CD8-positive, alpha-beta memory T cell (primary cell): ENCODE measurements around the gene RD3L. TPM values are rescaled to one million over a fixed set of nuclear protein-coding genes. Genes with fewer than 3 reads are reported as not detected.

Experiments used
- CTCF ChIA-PET: fragments of 350-600 bp; sonication (Branson Sonifier 250); formaldehyde crosslinking; loops from one replicate; lab custom pipeline; 2021; ENCODE audit warnings: antibody characterized with exemption; lab: Charles Lee
- POLR2A ChIA-PET: fragments of 350-600 bp; sonication (Branson Sonifier 250); formaldehyde crosslinking; loops from one replicate; lab custom pipeline; 2021; ENCODE audit warnings: antibody characterized with exemption; lab: Charles Lee
- DNase-seq, 5 donors: peaks; one replicate each; pipeline versions ENCODE4 v3.0.0 to v3.0.0-alpha.2; 2020 to 2022; ENCODE audit warnings: mixed read lengths in 1 of 5
- H3K27ac ChIP-seq: one replicate; pipeline ENCODE4 v1.7.0; 2013; ENCODE audit warnings: low read depth, mild to moderate bottlenecking, low read length, moderate library complexity
- H3K27me3 ChIP-seq: 2 replicates; pipeline ENCODE4 v1.7.0; 2013; ENCODE audit warnings: low read length, mild to moderate bottlenecking; ENCODE audit not compliant: insufficient read depth, poor library complexity, severe bottlenecking
- H3K36me3 ChIP-seq: 2 replicates; pipeline ENCODE4 v1.7.0; 2013; ENCODE audit warnings: mild to moderate bottlenecking, low read length, moderate library complexity; ENCODE audit not compliant: insufficient read depth
- H3K4me1 ChIP-seq: 2 replicates; pipeline ENCODE4 v1.7.0; 2013; ENCODE audit warnings: mild to moderate bottlenecking, low read length, moderate library complexity; ENCODE audit not compliant: insufficient read depth
- H3K4me3 ChIP-seq: 2 replicates; pipeline ENCODE4 v1.7.0; 2013; ENCODE audit warnings: mild to moderate bottlenecking, low read length
- H3K9me3 ChIP-seq: 2 replicates; pipeline ENCODE4 v1.7.0; 2013; ENCODE audit warnings: mild to moderate bottlenecking, low read length
- H3K27ac Mint-ChIP-seq, 8 donors: one replicate each; pipeline ENCODE4 v1.8.0; 2020 to 2021; ENCODE audit warnings: mixed read lengths in 8 of 8, mild to moderate bottlenecking in 6 of 8, inconsistent platforms in 3 of 8, moderate library complexity in 3 of 8
- H3K27me3 Mint-ChIP-seq, 2 donors: one replicate each; pipeline ENCODE4 v1.8.0; 2020 to 2021; ENCODE audit warnings: mixed read lengths in 2 of 2, mild to moderate bottlenecking in 1 of 2, moderate library complexity in 1 of 2
- H3K36me3 Mint-ChIP-seq, 3 donors: one replicate each; pipeline ENCODE4 v1.8.0; 2020 to 2021; ENCODE audit warnings: mixed read lengths in 3 of 3, inconsistent platforms in 1 of 3, mild to moderate bottlenecking in 1 of 3
- H3K4me1 Mint-ChIP-seq, 3 donors: one replicate each; pipeline ENCODE4 v1.8.0; 2020 to 2021; ENCODE audit warnings: mixed read lengths in 3 of 3, inconsistent platforms in 1 of 3, mild to moderate bottlenecking in 1 of 3
- H3K4me3 Mint-ChIP-seq, 7 donors: one replicate each; pipeline ENCODE4 v1.8.0; 2020 to 2021; ENCODE audit warnings: mixed read lengths in 7 of 7, mild to moderate bottlenecking in 6 of 7, moderate library complexity in 4 of 7, inconsistent platforms in 2 of 7
- H3K9me3 Mint-ChIP-seq, 5 donors: one replicate each; pipeline ENCODE4 v1.8.0; 2020 to 2022; ENCODE audit warnings: mixed read lengths in 5 of 5, mild to moderate bottlenecking in 3 of 5, moderate library complexity in 2 of 5, inconsistent platforms in 1 of 5
- polyA plus RNA-seq: library from polyadenylated mRNA; unstranded; fragments of 300-500 nt; fragmentation: Illumina TruSeq; gene quantifications from one replicate; pipeline ENCODE4 v1.2.3, GENCODE V29; 2021
- total RNA-seq, 2 experiments: library from RNA; stranded (reverse); gene quantifications; one replicate each; pipeline ENCODE4 v1.2.3, GENCODE V29; 2021

RD3L gene
- total and polyA plus RNA-seq, 3 experiments from 2014 or later: not detected

- Mint-ChIP-seq H3K27me3 (peaks cover 6 to 10% of the 10 kb centered on the region in 2 donors), H3K36me3 (peaks cover 0 to 2% (median 0%) of the 10 kb centered on the region in 3 donors)
- POLR2A ChIA-PET: no interaction called here
These were observed 7.2 kb downstream of the RD3L start for GRCh38 chr14:103935102-103935501.

DNA sequence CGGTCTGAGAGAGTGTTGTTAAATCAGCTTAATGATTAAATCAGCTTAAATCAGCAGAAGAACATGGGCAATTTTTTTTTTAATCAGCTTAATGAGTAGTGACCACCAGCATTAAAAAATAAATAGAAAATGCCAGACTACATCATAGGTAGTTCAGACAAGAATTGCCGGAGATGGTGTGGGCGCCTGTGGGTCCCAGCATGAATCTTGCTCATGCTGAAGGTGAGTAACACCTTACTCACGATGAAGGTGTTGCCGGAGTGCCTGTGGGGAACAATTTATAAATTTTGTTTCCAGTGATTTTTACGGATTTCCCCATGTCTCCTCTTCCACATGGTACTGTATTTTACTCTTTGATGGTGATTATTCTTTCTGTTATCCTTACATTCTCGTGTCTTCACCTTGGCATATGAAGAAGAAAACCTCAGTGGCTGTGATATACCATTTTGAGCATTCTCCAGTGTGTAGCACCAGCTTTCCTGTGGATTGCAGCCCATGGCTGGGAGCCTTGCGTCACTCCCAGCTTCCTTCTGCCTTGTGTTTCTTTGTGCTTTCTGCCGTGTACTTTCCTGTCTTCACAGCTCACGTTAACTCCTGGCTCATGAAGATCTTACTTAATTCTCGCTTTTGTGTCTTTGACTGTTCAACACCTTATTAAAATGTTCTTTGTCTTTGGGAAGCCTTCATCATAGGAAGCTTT is 9.4 kb downstream of the RD3L start:
- no peak overlapping the region for H3K4me3 Mint-ChIP-seq
- ChIA-PET POLR2A (no interaction called here), CTCF (no interaction called here)
- DNase-seq: no peak
- H3K27me3 Mint-ChIP-seq: peaks cover 0 to 7% of the 10 kb centered on the region in 2 donors
- Histone ChIP-seq H3K27ac (no peak overlapping the region), H3K4me3 (no peak overlapping the region), H3K27me3 (no peaks in the 10 kb centered on the region), H3K4me1 (no peaks in the 10 kb centered on the region), H3K36me3 (no peaks in the 10 kb centered on the region), H3K9me3 (no peaks in the 10 kb centered on the region)
- no peak overlapping the region for H3K27ac Mint-ChIP-seq
- no peaks in the 10 kb centered on the region for H3K9me3 Mint-ChIP-seq
- H3K36me3 Mint-ChIP-seq: peaks cover 0 to 2% (median 0%) of the 10 kb centered on the region in 3 donors
- H3K4me1 Mint-ChIP-seq: no peaks in the 10 kb centered on the region

More at GRCh38 chr14:103935102-103935501, 7.2 kb downstream of the RD3L start:
- Histone ChIP-seq H3K27ac (no peak overlapping the region), H3K27me3 (no peaks in the 10 kb centered on the region), H3K4me3 (no peak overlapping the region), H3K36me3 (no peaks in the 10 kb centered on the region), H3K9me3 (no peaks in the 10 kb centered on the region), H3K4me1 (no peaks in the 10 kb centered on the region)
- Mint-ChIP-seq H3K27ac (peak overlapping the region in 1 of 8 donors; percentile 7), H3K9me3 (no peaks in the 10 kb centered on the region), H3K4me3 (no peak overlapping the region), H3K4me1 (no peaks in the 10 kb centered on the region)
- DNase-seq: no peak
- CTCF ChIA-PET: no interaction called here

DNA sequence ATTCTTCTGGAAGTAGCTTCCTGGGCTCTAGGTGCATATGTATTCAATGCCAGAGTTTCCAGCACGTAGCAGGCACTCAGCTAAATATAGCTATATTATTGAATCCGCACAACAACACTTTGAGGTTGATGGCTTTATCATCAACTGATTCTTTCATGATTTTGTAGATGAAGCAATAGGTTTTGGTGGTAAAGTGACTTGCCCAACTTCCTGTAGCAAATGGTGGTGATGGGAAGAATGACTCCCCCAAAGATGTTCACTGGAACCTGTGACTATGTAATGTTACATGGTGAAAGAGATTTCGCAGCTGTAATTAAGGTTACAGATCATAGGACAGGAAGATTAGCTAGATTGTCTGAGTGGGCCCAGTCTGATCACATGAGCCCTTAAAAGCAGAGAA is 10.9 kb downstream of the RD3L start:
- Histone ChIP-seq H3K4me3 (no peak overlapping the region), H3K9me3 (no peaks in the 10 kb centered on the region), H3K36me3 (no peaks in the 10 kb centered on the region), H3K27me3 (no peaks in the 10 kb centered on the region), H3K4me1 (no peaks in the 10 kb centered on the region), H3K27ac (no peak overlapping the region)
- H3K9me3 Mint-ChIP-seq: no peaks in the 10 kb centered on the region
- POLR2A ChIA-PET: no interaction called here
- H3K36me3 Mint-ChIP-seq: peaks cover 0 to 2% (median 0%) of the 10 kb centered on the region in 3 donors
- no peak overlapping the region for H3K27ac Mint-ChIP-seq
- no peak for DNase-seq
- CTCF ChIA-PET: interaction anchor here (1.6 kb wide), 1 partner anchor 10 kb away, joined by 8 read pairs; a partner anchor contains a TSS
- H3K27me3 Mint-ChIP-seq: peaks cover 0 to 9% of the 10 kb centered on the region in 2 donors
- no peak overlapping the region for H3K4me3 Mint-ChIP-seq
- no peaks in the 10 kb centered on the region for H3K4me1 Mint-ChIP-seq

DNA sequence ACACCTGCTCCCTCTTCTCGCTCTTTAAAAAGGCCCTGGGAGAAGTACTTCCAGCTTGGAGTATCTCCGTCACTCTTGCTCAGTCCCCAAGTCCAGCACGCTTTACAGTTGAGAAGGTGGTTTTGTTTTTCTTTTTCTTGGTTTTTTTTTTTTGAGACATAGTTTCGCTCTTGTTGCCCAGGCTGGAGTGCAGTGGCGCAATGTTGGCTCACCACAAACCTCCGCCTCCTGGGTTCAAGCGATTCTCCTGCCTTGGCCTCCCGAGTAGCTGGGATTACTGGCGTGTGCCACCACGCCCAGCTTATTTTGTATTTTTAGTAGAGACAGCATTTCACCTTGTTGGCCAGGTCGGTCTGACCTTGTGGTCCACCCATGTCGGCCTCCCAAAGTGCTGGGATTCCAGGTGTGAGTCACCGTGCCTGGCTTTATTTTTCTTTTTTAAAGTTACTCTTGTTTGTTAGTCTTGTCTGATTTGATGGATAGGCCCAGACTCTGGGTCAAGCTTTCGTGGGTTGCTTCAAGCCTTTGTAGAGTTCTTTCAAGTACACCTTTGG is 12.2 kb downstream of the RD3L start:
- H3K27ac Mint-ChIP-seq: no peak overlapping the region
- no peaks in the 10 kb centered on the region for H3K36me3 ChIP-seq
- CTCF ChIA-PET: no interaction called here
- H3K36me3 Mint-ChIP-seq: peaks cover 0 to 2% (median 0%) of the 10 kb centered on the region in 3 donors
- H3K4me3 Mint-ChIP-seq: no peak overlapping the region
- no peaks in the 10 kb centered on the region for H3K9me3 Mint-ChIP-seq
- no peaks in the 10 kb centered on the region for H3K4me1 ChIP-seq
- H3K4me3 ChIP-seq: no peak overlapping the region
- DNase-seq: no peak
- no peaks in the 10 kb centered on the region for H3K9me3 ChIP-seq
- POLR2A ChIA-PET: no interaction called here
- peaks cover 0 to 9% of the 10 kb centered on the region in 2 donors for H3K27me3 Mint-ChIP-seq
- H3K27ac ChIP-seq: no peak overlapping the region
- H3K4me1 Mint-ChIP-seq: no peaks in the 10 kb centered on the region
- H3K27me3 ChIP-seq: no peaks in the 10 kb centered on the region

DNA sequence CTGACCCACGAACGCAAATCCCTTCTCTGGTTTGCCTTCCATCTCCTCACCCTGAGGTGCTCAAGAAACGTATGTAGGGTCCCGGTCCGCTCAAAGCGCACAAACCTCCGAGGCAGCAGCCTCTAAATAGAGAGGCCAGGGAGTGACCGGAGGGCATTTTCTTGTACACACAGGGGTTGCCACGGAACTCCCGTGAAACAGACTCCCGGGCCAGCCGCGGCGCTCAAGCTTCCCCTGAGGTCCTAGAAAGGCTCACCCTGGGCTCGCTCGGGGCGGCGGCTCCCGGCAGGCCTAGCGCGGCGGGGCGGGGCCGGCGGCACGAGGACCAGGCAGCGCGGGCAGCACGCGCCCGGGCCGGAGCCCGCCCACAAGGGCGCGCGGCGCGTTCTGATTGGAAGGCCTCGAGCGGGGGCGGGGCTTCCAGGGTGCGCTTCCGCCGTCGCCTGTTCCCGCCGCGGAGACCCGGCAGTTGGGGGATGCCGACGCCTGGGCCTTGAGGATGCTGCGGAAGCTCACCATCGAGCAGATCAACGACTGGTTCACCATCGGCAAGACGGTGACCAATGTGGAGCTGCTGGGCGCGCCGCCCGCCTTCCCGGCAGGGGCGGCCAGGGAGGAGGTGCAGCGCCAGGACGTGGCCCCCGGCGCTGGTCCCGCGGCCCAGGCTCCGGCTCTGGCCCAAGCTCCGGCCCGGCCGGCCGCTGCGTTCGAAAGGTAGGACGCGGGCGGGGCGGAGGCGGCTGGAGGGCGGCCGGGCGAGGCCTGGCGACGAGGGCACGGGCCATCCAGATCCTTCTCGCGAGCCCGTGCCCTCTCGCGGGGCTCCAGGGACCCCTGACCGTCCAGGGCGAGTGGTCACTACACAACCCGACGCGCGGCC is 14.1 kb downstream of the RD3L start, which contains the start of gene TDRD9:
TSS of gene TDRD9 (plus strand) at position 446 of the 880 bp plus-strand sequence. CDS start at position 500, 54 bp downstream.
- no peaks in the 10 kb centered on the region for H3K36me3 ChIP-seq
- H3K27ac Mint-ChIP-seq: peak within 1 kb of the TSS in 2 of 8 donors; percentile 41 to 83
- no peaks in the 10 kb centered on the region for H3K4me1 Mint-ChIP-seq
- peak in 1 of 5 donors; percentile 9 for DNase-seq
- no peak within 1 kb of the TSS for H3K27ac ChIP-seq
- H3K4me3 ChIP-seq: no peak within 1 kb of the TSS
- H3K27me3 Mint-ChIP-seq: peaks cover 4 to 7% of the 10 kb centered on the region in 2 donors
- H3K9me3 ChIP-seq: no peaks in the 10 kb centered on the region
- ChIA-PET POLR2A (no interaction called here), CTCF (no interaction called here)
- no peaks in the 10 kb centered on the region for H3K9me3 Mint-ChIP-seq
- H3K4me1 ChIP-seq: no peaks in the 10 kb centered on the region
- no peaks in the 10 kb centered on the region for H3K36me3 Mint-ChIP-seq
- no peaks in the 10 kb centered on the region for H3K27me3 ChIP-seq
- peak within 1 kb of the TSS in 2 of 7 donors; percentile 15 to 30 for H3K4me3 Mint-ChIP-seq

- CTCF ChIA-PET: no interaction called here
- H3K27me3 ChIP-seq: no peaks in the 10 kb centered on the region
- Mint-ChIP-seq H3K27me3 (peaks cover 8 to 9% of the 10 kb centered on the region in 2 donors), H3K4me1 (no peaks in the 10 kb centered on the region), H3K9me3 (no peaks in the 10 kb centered on the region), H3K36me3 (no peaks in the 10 kb centered on the region), H3K4me3 (peak overlapping the region in 1 of 7 donors; percentile 30), H3K27ac (peak overlapping the region in 2 of 8 donors; percentile 41 to 83)
- POLR2A ChIA-PET: no interaction called here
- H3K4me1 ChIP-seq: no peaks in the 10 kb centered on the region
- H3K27ac ChIP-seq: no peak overlapping the region
- H3K36me3 ChIP-seq: no peaks in the 10 kb centered on the region
- H3K4me3 ChIP-seq: no peak overlapping the region
- H3K9me3 ChIP-seq: no peaks in the 10 kb centered on the region
- no peak for DNase-seq
These were observed 14.8 kb downstream of the RD3L start for GRCh38 chr14:103927566-103927965.

DNA sequence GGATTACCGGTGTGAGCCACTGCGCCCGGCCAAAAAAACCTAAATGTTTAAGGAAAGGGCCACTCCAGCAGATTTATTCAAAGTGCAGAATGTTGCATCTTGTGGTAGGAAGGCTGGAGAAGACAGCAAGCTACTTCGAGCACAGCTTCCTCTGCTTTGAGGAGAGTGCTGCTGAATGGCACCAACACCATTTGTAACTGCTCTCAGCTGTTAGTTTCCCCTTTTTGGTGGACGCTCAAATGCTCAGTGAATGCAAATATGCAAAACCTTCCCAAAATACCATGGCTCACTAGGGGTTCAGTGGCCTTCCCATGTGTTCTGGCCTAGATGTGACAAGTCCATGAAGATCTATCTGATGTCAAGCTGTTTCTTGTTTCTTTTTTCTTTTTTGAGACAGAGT is 17.0 kb downstream of the RD3L start:
- H3K4me1 Mint-ChIP-seq: peaks cover 5 to 7% (median 7%) of the 10 kb centered on the region in 3 donors
- CTCF ChIA-PET: interaction anchor here (0.9 to 1.3 kb wide), 2 partner anchors 12 to 21 kb away, joined by 3 read pairs; no protein-coding TSS in a partner anchor
- POLR2A ChIA-PET: no interaction called here

More for the DNA sequence above, 17.0 kb downstream of the RD3L start:
- peaks cover 9% of the 10 kb centered on the region for H3K4me1 ChIP-seq
- no peak overlapping the region for H3K4me3 ChIP-seq
- peaks cover 0 to 3% (median 0%) of the 10 kb centered on the region in 3 donors for H3K36me3 Mint-ChIP-seq
- H3K27me3 ChIP-seq: no peaks in the 10 kb centered on the region
- no peak overlapping the region for H3K4me3 Mint-ChIP-seq
- no peaks in the 10 kb centered on the region for H3K9me3 Mint-ChIP-seq
- no peaks in the 10 kb centered on the region for H3K36me3 ChIP-seq
- H3K27ac ChIP-seq: no peak overlapping the region
- H3K27me3 Mint-ChIP-seq: peaks cover 8% of the 10 kb centered on the region in 2 donors
- no peak overlapping the region for H3K27ac Mint-ChIP-seq
- DNase-seq: no peak
- H3K9me3 ChIP-seq: no peaks in the 10 kb centered on the region
